Activated CD4-positive, alpha-beta T cell treated with anti-CD3 and anti-CD28 coated beads, Interleukin-2, Interleukin-4, amounts not matched to agents 100 ng/mL and 50 ng/mL, durations not matched to agents 16 hours and 8 hours (primary cell): Measurements from ENCODE around the gene YTHDF1.

ENCODE experiments used
- DNase-seq: peaks from one replicate; pipeline ENCODE4 v3.0.0-alpha.2; 2020; ENCODE audit warnings: low spot score

YTHDF1 gene

GRCh38 chr20:63155266-63156165, 60.4 kb downstream of the YTHDF1 start:
- no peak for DNase-seq

- DNase-seq = no peak
Observed at GRCh38 chr20:63154395-63154794, 61.5 kb downstream of the YTHDF1 start.

- no peak for DNase-seq
Observed at GRCh38 chr20:63153254-63154221, 62.4 kb downstream of the YTHDF1 start.

GRCh38 chr20:63152322-63153253, 63.3 kb downstream of the YTHDF1 start:
- no peak for DNase-seq

- DNase-seq = no peak
Observed at GRCh38 chr20:63151554-63152321, 64.2 kb downstream of the YTHDF1 start.

GRCh38 chr20:63150911-63151531, 64.9 kb downstream of the YTHDF1 start:
- no peak for DNase-seq

GRCh38 chr20:63150391-63150898, 65.5 kb downstream of the YTHDF1 start:
- no peak for DNase-seq

- no peak for DNase-seq
Observed at GRCh38 chr20:63149531-63150192, 66.3 kb downstream of the YTHDF1 start.

GRCh38 chr20:63148696-63149095, 67.2 kb downstream of the YTHDF1 start:
- no peak for DNase-seq

GRCh38 chr20:63147532-63147931, 68.4 kb downstream of the YTHDF1 start:
- no peak for DNase-seq
